GM12875 (cell line): ENCODE measurements around the gene CARMIL3.

ENCODE experiments used
- H3K4me3 ChIP-seq: one replicate; pipeline ENCODE4 v1.5.1; 2011; ENCODE audit warnings: low read depth, low read length, control low read depth
- TF ChIP-seq, protein P1 (sequence below): IDR thresholded peaks from 2 replicates; pipeline ENCODE4 v1.5.1; 2011; ENCODE audit warnings: low read depth, mild to moderate bottlenecking, control low read depth, inconsistent platforms, low read length, moderate library complexity, borderline replicate concordance; ENCODE audit not compliant: insufficient read depth

The CARMIL3 gene

DNA sequence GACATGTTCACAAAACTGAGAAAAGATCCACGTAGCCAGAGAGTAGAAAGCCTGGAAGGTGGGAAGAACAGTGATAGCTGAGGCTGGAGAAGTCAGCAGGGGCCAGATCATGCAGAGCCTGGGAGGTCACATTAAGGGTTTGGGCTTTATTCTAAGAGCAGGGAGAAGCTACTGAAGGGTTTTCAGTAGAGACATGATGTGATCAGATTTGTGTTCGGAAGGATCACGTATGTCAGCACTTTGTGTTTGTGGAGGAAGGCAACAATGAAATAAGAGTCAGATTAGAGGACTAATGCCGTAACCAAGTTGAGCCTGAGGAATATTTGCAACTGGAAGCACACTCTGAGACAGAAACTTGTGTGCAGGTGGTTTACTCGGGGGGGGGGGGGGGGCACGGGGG, 38.1 kb downstream of the CARMIL3 start:
- TF ChIP-seq, protein P1, sequence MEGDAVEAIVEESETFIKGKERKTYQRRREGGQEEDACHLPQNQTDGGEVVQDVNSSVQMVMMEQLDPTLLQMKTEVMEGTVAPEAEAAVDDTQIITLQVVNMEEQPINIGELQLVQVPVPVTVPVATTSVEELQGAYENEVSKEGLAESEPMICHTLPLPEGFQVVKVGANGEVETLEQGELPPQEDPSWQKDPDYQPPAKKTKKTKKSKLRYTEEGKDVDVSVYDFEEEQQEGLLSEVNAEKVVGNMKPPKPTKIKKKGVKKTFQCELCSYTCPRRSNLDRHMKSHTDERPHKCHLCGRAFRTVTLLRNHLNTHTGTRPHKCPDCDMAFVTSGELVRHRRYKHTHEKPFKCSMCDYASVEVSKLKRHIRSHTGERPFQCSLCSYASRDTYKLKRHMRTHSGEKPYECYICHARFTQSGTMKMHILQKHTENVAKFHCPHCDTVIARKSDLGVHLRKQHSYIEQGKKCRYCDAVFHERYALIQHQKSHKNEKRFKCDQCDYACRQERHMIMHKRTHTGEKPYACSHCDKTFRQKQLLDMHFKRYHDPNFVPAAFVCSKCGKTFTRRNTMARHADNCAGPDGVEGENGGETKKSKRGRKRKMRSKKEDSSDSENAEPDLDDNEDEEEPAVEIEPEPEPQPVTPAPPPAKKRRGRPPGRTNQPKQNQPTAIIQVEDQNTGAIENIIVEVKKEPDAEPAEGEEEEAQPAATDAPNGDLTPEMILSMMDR = no peak
- H3K4me3 ChIP-seq = no peak overlapping the region

GRCh38 chr14:24092110-24092504, 40.3 kb downstream of the CARMIL3 start:
- H3K4me3 ChIP-seq = no peak overlapping the region
- TF ChIP-seq, protein P1 = no peak

DNA sequence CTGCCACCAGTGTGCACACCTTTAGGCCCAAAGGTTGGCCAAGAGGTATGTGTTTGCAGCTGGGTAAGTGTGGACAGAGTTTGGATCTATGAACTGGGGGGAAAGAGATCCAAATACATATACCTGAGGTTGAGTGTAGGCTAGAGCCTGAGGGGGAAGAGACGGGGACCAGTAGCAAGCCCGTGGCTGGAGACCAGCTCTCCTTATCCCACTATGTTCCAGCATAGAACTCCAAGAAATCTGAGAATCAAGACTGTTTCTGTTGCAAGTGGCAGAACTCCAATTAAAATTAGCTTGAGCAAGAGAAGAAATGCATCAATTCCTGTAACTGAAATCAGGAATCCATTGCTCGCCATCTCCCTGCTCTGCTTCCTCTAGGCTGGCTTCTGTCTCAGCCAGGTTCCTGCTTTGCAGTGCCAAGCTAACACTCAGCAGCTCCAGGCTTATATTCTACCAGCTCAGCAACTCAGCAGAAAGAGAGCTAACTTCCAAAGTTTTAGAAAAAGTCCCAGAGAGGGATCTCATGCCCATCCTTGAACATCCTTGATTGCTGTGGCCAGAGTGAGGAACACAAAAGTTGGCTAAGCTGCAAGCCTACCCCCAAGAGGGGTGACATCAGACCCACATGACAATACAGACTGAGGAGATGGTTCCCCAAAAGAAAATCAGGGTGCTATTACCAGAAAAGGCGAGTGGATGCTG, 40.8 kb downstream of the CARMIL3 start:
- no peak overlapping the region for H3K4me3 ChIP-seq
- TF ChIP-seq, protein P1 = no peak

GRCh38 chr14:24093207-24093900, 41.5 kb downstream of the CARMIL3 start:
- TF ChIP-seq, protein P1 = no peak
- no peak overlapping the region for H3K4me3 ChIP-seq

GRCh38 chr14:24093901-24094840, 42.4 kb downstream of the CARMIL3 start, which contains the start of gene PCK2:
TSS of gene PCK2 (plus strand) at chr14:24094311. CDS start at chr14:24094406, 95 bp downstream.
- TF ChIP-seq, protein P1 = no peak

DNA sequence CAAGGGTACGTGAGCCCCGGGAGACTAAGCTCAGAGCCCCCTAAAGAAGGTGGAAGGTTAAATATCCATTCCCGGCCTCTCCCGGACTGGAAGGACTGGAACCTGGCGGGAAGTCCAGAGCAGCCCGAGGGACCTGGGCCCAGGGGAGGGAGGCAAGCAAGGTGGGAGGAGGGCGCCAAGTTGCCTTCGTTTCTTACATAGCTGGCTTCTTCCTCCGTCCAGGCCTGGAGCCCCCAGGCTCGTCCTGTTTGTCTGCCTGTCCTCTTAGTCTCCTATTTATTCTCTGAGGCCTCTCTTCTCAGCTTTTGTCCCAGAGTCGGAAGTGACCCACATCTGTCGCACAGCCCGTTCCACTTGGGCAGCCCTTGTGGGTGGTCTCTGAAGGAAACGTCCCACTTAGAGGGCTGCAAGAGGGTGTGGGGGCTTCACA, 43.0 kb downstream of the CARMIL3 start:
- TF ChIP-seq, protein P1 = no peak
- H3K4me3 ChIP-seq = peak overlapping the region; percentile 73

More at GRCh38 chr14:24093901-24094840, 42.4 kb downstream of the CARMIL3 start, which contains the start of gene PCK2:
- H3K4me3 ChIP-seq = peak within 1 kb of the TSS; percentile 73
